Stimulated activated naive B cell treated with anti-CD40 and anti-IgM and Interleukin-4, amounts not matched to agents 10 μg/mL and 1 μg/mL and 100 μg/mL, for 72 hours (primary cell): ENCODE data around the gene TTC33.

Source experiments
- ATAC-seq, 2 donors: fragments of 150-1000 bp; cut with Tn5 transposase; replicated peaks; 2 replicates each; pipeline ENCODE4 v1.10.0; 2021; ENCODE audit warnings: moderate library complexity in 1 of 2
- DNase-seq: peaks from one replicate; pipeline ENCODE4 v3.0.0; 2021
- H3K27ac Mint-ChIP-seq: one replicate; pipeline ENCODE4 v1.8.0; 2022; ENCODE audit warnings: mild to moderate bottlenecking, mixed read lengths
- H3K27me3 Mint-ChIP-seq, 2 donors: one replicate each; pipeline ENCODE4 v1.8.0; 2022; ENCODE audit warnings: mixed read lengths in 2 of 2
- H3K36me3 Mint-ChIP-seq, 2 donors: one replicate each; pipeline ENCODE4 v1.8.0; 2022; ENCODE audit warnings: mixed read lengths in 2 of 2, mild to moderate bottlenecking in 1 of 2
- H3K4me1 Mint-ChIP-seq, 2 donors: one replicate each; pipeline ENCODE4 v1.8.0; 2022; ENCODE audit warnings: mixed read lengths in 2 of 2, mild to moderate bottlenecking in 1 of 2
- H3K4me3 Mint-ChIP-seq, 2 donors: one replicate each; pipeline ENCODE4 v1.8.0; 2022; ENCODE audit warnings: mild to moderate bottlenecking in 2 of 2, mixed read lengths in 2 of 2, moderate library complexity in 1 of 2
- H3K9me3 Mint-ChIP-seq, 2 donors: one replicate each; pipeline ENCODE4 v1.8.0; 2022; ENCODE audit warnings: mixed read lengths in 2 of 2, mild to moderate bottlenecking in 1 of 2

The TTC33 gene

DNA sequence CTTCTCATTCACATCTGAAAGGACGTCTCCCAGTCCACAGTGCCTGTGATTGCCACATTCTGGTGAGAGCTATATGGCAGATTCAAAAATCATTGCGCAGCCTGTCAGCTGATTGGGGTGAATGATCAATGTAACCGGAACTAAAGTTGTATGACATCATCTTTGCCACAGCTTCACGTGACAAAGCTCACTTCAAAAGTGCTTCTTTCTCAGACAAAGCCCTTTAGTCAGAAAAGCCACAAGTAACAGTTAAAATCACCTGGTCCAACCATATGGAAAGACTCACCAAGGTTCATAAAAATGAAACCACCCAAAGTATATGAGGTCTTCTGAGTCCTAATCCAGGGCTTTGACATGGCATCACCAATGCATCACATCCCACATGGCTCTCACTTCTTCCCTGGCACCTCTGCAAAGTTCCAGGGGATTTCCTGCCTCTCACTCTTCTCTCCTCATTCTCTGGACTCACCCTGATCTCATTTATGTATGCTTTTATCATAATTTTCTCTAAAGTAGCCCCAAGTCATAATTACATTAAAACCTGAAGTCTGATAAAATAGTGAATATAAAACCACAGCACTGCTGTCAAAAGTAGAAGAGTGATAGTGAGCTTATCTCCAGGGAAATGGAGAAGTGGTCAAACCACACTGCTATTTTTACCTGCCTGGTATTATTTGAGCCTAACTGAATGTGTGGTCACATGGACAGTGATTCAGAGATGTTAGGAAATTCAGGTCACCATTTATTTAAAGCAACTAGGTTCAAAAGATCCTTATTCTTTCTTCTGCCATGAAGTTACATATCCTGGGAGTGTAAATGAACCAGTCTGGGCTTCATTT is 269.1 kb downstream of the TTC33 start:
- Mint-ChIP-seq H3K4me3 (peak overlapping the region; percentile 42 to 43), H3K4me1 (peaks cover 43 to 83% of the 10 kb centered on the region in 2 donors), H3K27ac (peak overlapping the region; percentile 94), H3K27me3 (no peaks in the 10 kb centered on the region), H3K36me3 (no peaks in the 10 kb centered on the region), H3K9me3 (no peaks in the 10 kb centered on the region)
- DNase-seq (peak; percentile 71), ATAC-seq (peak; percentile 73 to 74)

DNA sequence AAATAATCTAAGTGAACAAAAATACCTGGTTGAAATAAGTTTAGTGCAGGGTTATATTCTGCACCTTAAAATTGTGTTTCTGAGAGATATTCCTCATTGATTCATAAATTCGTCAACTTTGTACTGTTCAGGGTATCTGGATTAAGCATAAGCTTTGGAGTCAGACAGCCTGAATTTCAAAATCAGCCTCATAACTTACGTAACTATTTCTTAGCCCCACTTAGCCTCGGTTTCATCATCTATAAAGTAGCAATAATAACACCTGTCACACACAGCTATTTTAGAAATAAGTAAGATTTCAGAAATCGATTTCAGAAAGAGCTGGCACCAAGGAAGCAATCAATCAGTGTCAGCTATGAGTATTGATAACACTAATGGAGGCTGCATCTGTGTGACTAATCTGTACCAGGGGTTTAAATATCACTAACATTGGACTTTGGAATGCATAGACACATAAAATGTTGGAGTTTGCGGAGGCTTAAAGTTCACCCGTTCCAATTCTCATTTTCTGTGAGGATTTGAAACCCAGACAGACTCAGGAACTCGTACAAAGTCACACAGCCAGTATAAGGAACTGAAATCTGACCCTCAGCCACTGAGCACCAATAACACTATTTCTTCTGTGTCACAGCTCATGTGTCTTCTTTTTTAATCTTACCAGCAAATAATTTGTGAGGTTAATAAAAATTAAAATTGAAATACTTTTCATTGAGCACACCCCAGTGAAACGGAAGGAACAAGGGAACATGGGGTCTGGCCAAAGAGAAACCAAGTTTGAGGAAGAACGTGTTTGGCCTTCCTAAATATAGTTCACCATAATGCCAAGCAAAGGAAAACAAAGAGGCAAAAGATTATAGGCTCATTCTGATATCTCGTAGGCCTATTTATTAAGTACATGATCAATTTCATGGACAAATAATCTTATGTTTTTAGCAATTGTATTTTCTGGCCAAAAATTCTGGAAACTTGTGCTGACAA is 270.5 kb downstream of the TTC33 start:
- peak; percentile 51 to 64 for ATAC-seq
- no peaks in the 10 kb centered on the region for H3K27me3 Mint-ChIP-seq
- peaks cover 42 to 85% of the 10 kb centered on the region in 2 donors for H3K4me1 Mint-ChIP-seq
- no peaks in the 10 kb centered on the region for H3K36me3 Mint-ChIP-seq
- H3K27ac Mint-ChIP-seq, result peak overlapping the region; percentile 94
- peak; percentile 44 for DNase-seq
- H3K9me3 Mint-ChIP-seq, result no peaks in the 10 kb centered on the region
- peak overlapping the region; percentile 59 to 70 for H3K4me3 Mint-ChIP-seq

DNA sequence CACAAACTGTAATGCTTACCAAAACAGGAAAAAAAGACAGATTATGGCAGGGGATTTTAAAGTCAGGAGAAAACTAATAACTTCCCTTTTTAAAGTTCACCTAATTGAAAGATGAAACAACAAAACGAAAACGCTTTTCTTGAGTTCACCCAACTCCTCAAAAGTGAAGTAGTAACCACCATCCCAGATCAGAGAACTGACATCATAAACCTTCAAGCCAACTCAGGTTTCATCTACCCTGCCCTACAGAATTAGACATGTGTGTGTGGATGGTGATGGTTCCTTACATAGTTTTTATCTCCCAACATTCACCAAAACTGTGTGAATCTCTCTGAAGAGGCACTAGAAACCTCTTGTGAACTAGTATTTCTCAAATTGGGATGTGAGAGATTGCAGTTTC is 271.3 kb downstream of the TTC33 start:
- Mint-ChIP-seq H3K27ac (peak overlapping the region; percentile 94), H3K27me3 (no peaks in the 10 kb centered on the region), H3K9me3 (no peaks in the 10 kb centered on the region), H3K36me3 (no peaks in the 10 kb centered on the region), H3K4me3 (peak overlapping the region in 1 of 2 donors; percentile 70), H3K4me1 (peaks cover 42 to 84% of the 10 kb centered on the region in 2 donors)
- DNase-seq (no peak), ATAC-seq (peak; percentile 31 to 47)

DNA sequence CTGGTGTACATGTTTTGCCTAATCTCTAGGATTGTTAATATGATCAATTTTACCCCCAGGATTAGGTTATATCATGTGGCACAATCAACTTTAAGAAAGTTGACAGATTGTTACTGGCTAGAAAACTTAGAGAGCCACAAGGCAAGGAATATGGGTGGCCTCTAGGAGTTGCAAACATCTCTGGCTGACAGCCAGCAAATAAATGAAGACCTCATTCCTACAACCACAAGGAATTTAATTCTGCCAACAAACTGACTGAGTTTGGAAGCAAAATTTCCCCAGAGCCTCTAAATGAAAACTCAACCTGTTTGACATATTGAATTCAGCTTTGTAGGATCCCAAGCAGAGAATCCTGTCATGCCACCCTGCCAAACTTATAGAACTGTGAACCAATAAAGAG is 272.4 kb downstream of the TTC33 start:
- peaks cover 37 to 73% of the 10 kb centered on the region in 2 donors for H3K4me1 Mint-ChIP-seq
- H3K36me3 Mint-ChIP-seq, result no peaks in the 10 kb centered on the region
- peak overlapping the region; percentile 10 for H3K27ac Mint-ChIP-seq
- no peak for ATAC-seq
- peak overlapping the region in 1 of 2 donors; percentile 50 for H3K4me3 Mint-ChIP-seq
- DNase-seq, result no peak
- H3K27me3 Mint-ChIP-seq, result no peaks in the 10 kb centered on the region
- H3K9me3 Mint-ChIP-seq, result no peaks in the 10 kb centered on the region

DNA sequence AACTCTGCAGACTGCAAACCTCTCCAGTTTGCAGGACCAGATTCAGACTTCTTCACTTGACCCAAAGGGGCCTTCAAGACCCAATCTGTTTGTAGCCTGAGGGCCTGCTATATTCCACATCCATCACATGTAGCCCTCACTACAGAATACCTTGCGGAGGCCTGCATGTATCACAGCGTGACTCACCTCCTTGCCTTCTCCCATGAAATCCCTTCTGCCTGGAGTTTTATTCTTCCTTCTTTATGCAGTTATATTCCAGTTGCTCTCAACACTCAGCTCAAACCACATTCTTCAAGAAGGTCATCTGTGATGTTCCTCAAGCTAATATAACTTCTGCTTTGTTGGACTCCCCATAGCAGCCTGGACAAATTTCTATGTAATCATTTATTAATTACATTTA is 274.5 kb downstream of the TTC33 start:
- H3K4me1 Mint-ChIP-seq, result peaks cover 34 to 52% of the 10 kb centered on the region in 2 donors
- H3K9me3 Mint-ChIP-seq, result no peaks in the 10 kb centered on the region
- H3K27ac Mint-ChIP-seq, result no peak overlapping the region
- no peak for DNase-seq
- H3K27me3 Mint-ChIP-seq, result no peaks in the 10 kb centered on the region
- H3K4me3 Mint-ChIP-seq, result no peak overlapping the region
- no peaks in the 10 kb centered on the region for H3K36me3 Mint-ChIP-seq
- no peak for ATAC-seq

DNA sequence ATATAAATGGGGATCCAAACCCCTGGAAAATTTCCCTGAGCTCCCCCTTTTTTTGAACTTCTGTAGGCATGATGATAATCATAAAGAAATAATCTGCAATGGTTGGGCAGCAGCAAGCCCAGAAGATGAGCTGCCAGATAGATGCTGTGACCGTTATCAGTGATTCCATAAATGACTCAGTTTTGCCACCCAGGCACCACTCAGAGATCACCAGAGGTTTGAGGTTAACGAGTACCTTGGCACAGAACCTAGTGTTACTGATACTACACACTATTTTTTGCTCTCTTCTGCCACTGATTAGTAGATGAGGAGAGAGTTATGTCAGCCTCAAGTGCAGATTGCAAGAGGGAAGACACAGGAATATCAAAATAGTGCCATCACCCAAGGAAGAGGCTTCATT is 275.4 kb downstream of the TTC33 start:
- Mint-ChIP-seq H3K36me3 (no peaks in the 10 kb centered on the region), H3K4me3 (no peak overlapping the region), H3K27me3 (no peaks in the 10 kb centered on the region), H3K4me1 (peaks cover 33 to 43% of the 10 kb centered on the region in 2 donors), H3K27ac (no peak overlapping the region), H3K9me3 (no peaks in the 10 kb centered on the region)
- ATAC-seq (peak; percentile 69 to 81), DNase-seq (no peak)

DNA sequence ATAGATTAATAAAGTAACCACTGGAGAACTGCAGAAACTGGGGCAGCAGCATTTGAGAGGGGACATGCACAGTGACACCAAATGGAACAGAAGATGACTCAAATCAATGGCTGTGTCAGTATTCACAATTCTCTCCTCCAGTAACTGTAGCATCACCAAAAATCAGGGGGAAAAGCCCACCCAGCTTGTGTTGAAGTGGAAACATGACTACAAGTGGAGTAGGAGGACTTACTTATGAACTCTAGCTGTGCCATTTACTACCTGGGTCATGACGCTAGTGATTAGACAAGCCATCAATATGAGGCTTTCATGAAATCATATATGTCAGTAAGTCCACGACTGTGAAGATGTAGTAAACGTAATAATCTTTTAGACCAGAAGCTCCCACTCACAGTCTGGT is 275.8 kb downstream of the TTC33 start:
- ATAC-seq (peak in 1 of 2 donors; percentile 29), DNase-seq (no peak)
- no peak overlapping the region for H3K4me3 Mint-ChIP-seq

DNA sequence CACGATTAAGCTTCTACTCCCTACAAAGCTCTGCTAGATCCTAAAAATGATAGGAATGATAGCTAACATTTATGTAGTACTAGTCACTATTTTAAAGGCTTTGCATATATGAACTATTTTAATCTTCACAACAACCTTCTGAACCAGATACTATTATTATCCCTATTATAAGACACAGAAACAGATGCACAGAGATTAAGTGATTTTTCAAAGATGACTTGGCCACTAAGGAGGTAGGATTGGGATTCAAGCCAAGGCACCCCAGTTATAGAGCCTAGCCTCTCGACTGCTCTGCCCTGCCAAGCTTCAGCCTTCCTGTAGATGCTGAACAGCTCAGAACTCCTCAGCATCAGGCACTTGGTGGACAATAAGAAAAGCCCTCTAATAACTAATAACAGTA is 277.0 kb downstream of the TTC33 start:
- H3K27ac Mint-ChIP-seq, result no peak overlapping the region

More for the DNA sequence above, 275.8 kb downstream of the TTC33 start:
- no peaks in the 10 kb centered on the region for H3K9me3 Mint-ChIP-seq
- H3K36me3 Mint-ChIP-seq, result no peaks in the 10 kb centered on the region
- H3K4me1 Mint-ChIP-seq, result peaks cover 29 to 39% of the 10 kb centered on the region in 2 donors
- H3K27ac Mint-ChIP-seq, result no peak overlapping the region
- no peaks in the 10 kb centered on the region for H3K27me3 Mint-ChIP-seq

DNA sequence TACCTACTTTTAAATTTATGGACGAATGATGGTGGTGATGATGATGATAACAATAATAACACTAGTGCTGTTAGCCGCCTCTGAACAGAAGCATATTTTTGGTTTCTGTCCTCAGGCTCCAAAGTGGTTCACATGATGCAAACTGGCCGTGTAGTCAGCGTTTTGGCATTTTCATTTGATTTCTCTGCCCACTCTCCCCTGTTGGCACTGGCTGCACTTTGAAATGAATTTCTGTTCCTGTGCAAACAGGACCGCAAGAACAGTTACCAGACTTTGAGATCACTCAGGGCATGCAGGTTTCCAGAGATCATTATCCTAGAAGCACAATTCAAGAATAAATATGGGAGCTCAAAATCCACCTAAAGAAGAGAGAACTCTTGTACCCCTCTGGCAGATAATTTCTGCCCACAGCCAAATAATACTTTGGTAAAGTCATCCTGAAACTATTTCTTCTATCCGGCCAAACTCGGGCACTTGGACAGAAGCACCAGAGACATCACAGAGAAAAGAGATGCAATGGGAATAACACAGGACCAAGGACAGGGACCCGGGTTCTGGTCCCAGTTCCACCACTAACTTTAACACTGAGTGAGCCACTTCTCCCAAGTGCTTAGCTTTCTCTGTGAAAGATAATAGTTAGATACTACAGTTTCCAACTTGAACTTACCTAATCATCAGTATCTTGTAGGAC is 277.8 kb downstream of the TTC33 start:
- Mint-ChIP-seq H3K9me3 (no peaks in the 10 kb centered on the region), H3K4me1 (peaks cover 14 to 21% of the 10 kb centered on the region in 2 donors), H3K36me3 (no peaks in the 10 kb centered on the region), H3K27ac (no peak overlapping the region), H3K4me3 (no peak overlapping the region), H3K27me3 (no peaks in the 10 kb centered on the region)
- ATAC-seq (no peak), DNase-seq (no peak)

More for the DNA sequence above, 277.0 kb downstream of the TTC33 start:
- H3K27me3 Mint-ChIP-seq, result no peaks in the 10 kb centered on the region
- H3K9me3 Mint-ChIP-seq, result no peaks in the 10 kb centered on the region
- H3K36me3 Mint-ChIP-seq, result no peaks in the 10 kb centered on the region
- ATAC-seq (no peak), DNase-seq (no peak)
- peaks cover 19 to 27% of the 10 kb centered on the region in 2 donors for H3K4me1 Mint-ChIP-seq
- H3K4me3 Mint-ChIP-seq, result no peak overlapping the region

DNA sequence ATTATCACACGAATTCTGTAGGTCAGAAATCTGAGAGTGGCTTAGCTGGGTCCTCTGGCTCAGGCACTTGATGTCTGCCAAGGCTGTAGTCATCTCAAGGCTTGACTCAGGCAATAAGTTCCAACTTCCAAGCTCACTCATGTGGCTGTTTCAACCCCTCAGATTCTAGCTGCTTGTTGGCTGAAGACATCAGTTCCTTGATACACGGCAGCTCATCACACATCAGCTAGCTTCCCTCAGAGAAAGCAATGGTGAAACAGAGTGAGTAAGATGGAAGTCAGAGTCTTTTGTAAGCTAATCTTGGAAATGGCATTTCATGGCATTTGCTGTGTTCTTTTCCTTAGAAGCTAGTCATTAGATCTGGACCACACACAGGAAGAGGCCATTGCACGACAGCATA is 280.2 kb downstream of the TTC33 start:
- Mint-ChIP-seq H3K36me3 (no peaks in the 10 kb centered on the region), H3K4me3 (no peak overlapping the region), H3K4me1 (peaks cover 7 to 11% of the 10 kb centered on the region in 2 donors), H3K9me3 (no peaks in the 10 kb centered on the region), H3K27me3 (no peaks in the 10 kb centered on the region), H3K27ac (no peak overlapping the region)
- ATAC-seq, result no peak
- no peak for DNase-seq

DNA sequence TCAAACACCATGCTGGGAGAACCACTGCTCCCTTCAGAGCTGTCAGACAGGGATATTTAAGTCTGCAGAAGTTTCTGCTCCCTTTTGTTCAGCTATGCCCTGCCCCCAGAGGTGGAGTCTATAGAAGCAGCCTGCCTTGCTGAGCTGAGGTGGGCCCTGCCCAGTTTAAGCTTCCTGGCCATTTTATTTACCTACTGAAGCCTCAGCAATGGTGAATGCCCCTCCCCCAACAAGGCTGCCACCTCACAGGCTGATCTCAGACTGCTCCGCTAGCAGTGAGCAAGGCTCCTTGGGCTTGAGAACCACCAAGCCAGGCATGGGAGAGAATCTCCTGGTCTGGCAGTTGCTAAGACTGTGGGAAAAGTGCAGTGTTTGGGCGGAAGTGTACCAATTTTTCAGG is 281.5 kb downstream of the TTC33 start:
- Mint-ChIP-seq H3K9me3 (peaks cover 0 to under 1% of the 10 kb centered on the region in 2 donors), H3K36me3 (no peaks in the 10 kb centered on the region)
- DNase-seq, result no peak

DNA sequence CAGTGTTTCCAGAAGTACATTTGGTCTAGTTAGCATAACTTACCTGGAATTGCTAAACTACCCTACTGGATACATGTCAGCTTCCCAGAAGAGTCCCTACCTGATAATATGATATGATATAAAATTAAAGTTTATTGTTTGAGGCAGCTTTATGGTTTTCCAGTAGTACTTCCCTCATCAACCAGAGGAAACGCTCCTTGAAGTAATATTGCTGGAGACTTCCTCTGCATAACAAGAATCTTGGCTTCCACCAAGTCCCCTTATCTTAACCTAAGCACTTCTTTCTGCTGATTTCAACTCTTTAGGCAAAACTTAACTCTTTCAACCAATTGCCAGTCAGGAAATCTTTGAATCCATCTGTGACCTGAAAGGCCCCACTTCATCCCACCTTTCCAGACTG is 290.3 kb downstream of the TTC33 start:
- Mint-ChIP-seq H3K36me3 (peaks cover 1 to 2% of the 10 kb centered on the region in 2 donors), H3K27ac (no peak overlapping the region), H3K27me3 (no peaks in the 10 kb centered on the region), H3K9me3 (peaks cover 3 to 5% of the 10 kb centered on the region in 2 donors), H3K4me1 (peaks cover 0 to 5% of the 10 kb centered on the region in 2 donors), H3K4me3 (no peak overlapping the region)
- no peak for DNase-seq
- ATAC-seq, result no peak

More for the DNA sequence above, 281.5 kb downstream of the TTC33 start:
- ATAC-seq, result no peak
- Mint-ChIP-seq H3K27ac (no peak overlapping the region), H3K4me3 (no peak overlapping the region), H3K27me3 (no peaks in the 10 kb centered on the region), H3K4me1 (peaks cover 0 to 7% of the 10 kb centered on the region in 2 donors)

DNA sequence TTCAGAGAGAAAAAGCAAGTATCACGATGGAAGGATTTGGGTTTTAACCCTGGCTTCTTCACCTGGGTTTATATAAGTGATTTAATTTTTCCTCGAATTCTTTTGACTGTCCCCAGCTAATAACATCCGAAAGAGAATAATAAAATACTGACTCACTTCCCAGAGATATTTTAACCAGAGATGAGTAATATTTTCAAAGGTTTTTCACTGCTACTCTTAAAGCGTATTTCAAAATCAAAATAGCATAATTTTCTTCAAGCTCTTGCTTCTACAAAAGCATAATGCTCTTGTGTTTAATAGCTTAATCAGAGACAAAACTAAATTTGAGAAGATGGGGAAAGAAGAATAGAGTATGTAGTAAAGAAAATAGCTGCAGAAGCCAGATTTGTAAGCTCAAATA is 291.2 kb downstream of the TTC33 start:
- peaks cover 4 to 5% of the 10 kb centered on the region in 2 donors for H3K36me3 Mint-ChIP-seq
- DNase-seq (no peak), ATAC-seq (no peak)
- no peak overlapping the region for H3K27ac Mint-ChIP-seq
- H3K4me3 Mint-ChIP-seq, result no peak overlapping the region
- no peaks in the 10 kb centered on the region for H3K27me3 Mint-ChIP-seq
- peaks cover 7% of the 10 kb centered on the region in 2 donors for H3K9me3 Mint-ChIP-seq
- peaks cover 0 to 5% of the 10 kb centered on the region in 2 donors for H3K4me1 Mint-ChIP-seq
